Colonic mucosa (tissue), 4 donors: ENCODE results near the gene TBATA. TPM values are rescaled to one million over a fixed set of nuclear protein-coding genes. Genes with fewer than 3 reads are reported as not detected.

Experiments
- DNase-seq: peaks from one replicate; pipeline ENCODE4 v3.0.0-alpha.2; 2020
- H3K27ac ChIP-seq: fragments of 200-600 bp; one replicate; pipeline ENCODE4 v1.8.0; 2021
- H3K27me3 ChIP-seq: fragments of 200-600 bp; one replicate; pipeline ENCODE4 v1.8.0; 2021
- H3K36me3 ChIP-seq: fragments of 200-600 bp; one replicate; pipeline ENCODE4 v1.8.0; 2021
- H3K4me1 ChIP-seq: fragments of 200-600 bp; one replicate; pipeline ENCODE4 v1.8.0; 2021; ENCODE audit warnings: mild to moderate bottlenecking
- H3K4me3 ChIP-seq: fragments of 200-600 bp; one replicate; pipeline ENCODE4 v1.8.0; 2021
- H3K9ac ChIP-seq, 2 donors: one replicate each; pipeline ENCODE4 v1.7.0; 2013; ENCODE audit warnings: control low read depth in 2 of 2, low read depth in 2 of 2, low read length in 2 of 2
- H3K9me3 ChIP-seq: fragments of 200-600 bp; one replicate; pipeline ENCODE4 v1.8.0; 2021
- CTCF ChIP-seq: fragments of 200-600 bp; IDR thresholded peaks from one replicate; pipeline ENCODE4 v1.8.0; 2022; ENCODE audit warnings: antibody characterized with exemption, mild to moderate bottlenecking
- intact Hi-C: fragments of 100-400 bp; cut with DNase I; formaldehyde crosslinking; loops from one replicate; pipeline ENCODE4 v1.14.1; 2022
- total RNA-seq, 2 donors: library from RNA; stranded (reverse); fragmentation: NEBNext Ultra II Directional in 1 of 2; extraction: Animal tissue kit (Norgen Biotek cat#: 25700) in 1 of 2; gene quantifications; one replicate each; pipeline ENCODE4 v1.2.1, GENCODE V29; 2021
- donor health status: healthy.
- donor health status: DM: no; HTN: no; CAD: no.
- donor health status: DM: no; HTN: no; CAD: no.

TBATA gene
- total RNA-seq: not detected

- no peak for TF ChIP-seq CTCF
- no peaks in the 10 kb centered on the region for H3K4me1 ChIP-seq
- intact Hi-C loops: no loop called here
- no peaks in the 10 kb centered on the region for H3K9me3 ChIP-seq
- H3K27me3 ChIP-seq: no peaks in the 10 kb centered on the region
- no peak within 1 kb of the TSS for H3K9ac ChIP-seq
- H3K27ac ChIP-seq: no peak within 1 kb of the TSS
- no peak for DNase-seq
- no peaks in the 10 kb centered on the region for H3K36me3 ChIP-seq
- H3K4me3 ChIP-seq: no peak within 1 kb of the TSS
These were observed at the start of gene TBATA for GRCh38 chr10:70785190-70785589. TSS of gene TBATA (minus strand) at chr10:70785377. CDS start at chr10:70783379, 1,998 bp downstream.

GRCh38 chr10:70834441-70835151, 49.4 kb upstream of the TBATA start:
- H3K36me3 ChIP-seq: no peaks in the 10 kb centered on the region
- H3K4me1 ChIP-seq: peaks cover 12% of the 10 kb centered on the region
- no peak for DNase-seq
- intact Hi-C loops: no loop called here
- no peaks in the 10 kb centered on the region for H3K27me3 ChIP-seq
- TF ChIP-seq CTCF: no peak
- no peak overlapping the region for H3K27ac ChIP-seq
- H3K4me3 ChIP-seq: no peak overlapping the region
- H3K9ac ChIP-seq: no peak overlapping the region
- no peaks in the 10 kb centered on the region for H3K9me3 ChIP-seq

- Histone ChIP-seq H3K9ac (no peak overlapping the region), H3K9me3 (no peaks in the 10 kb centered on the region), H3K4me1 (peaks cover 12% of the 10 kb centered on the region), H3K27ac (no peak overlapping the region), H3K27me3 (no peaks in the 10 kb centered on the region), H3K36me3 (no peaks in the 10 kb centered on the region), H3K4me3 (no peak overlapping the region)
- TF ChIP-seq CTCF: no peak
- DNase-seq: no peak
- intact Hi-C loops: no loop called here
These were observed 48.8 kb upstream of the TBATA start for GRCh38 chr10:70834021-70834420.

- Histone ChIP-seq H3K9ac (no peak overlapping the region), H3K4me1 (peaks cover 12% of the 10 kb centered on the region), H3K27me3 (no peaks in the 10 kb centered on the region), H3K27ac (peak overlapping the region; percentile 18), H3K9me3 (no peaks in the 10 kb centered on the region), H3K4me3 (no peak overlapping the region), H3K36me3 (no peaks in the 10 kb centered on the region)
- DNase-seq: no peak
- intact Hi-C loops: no loop called here
- TF ChIP-seq CTCF: no peak
These were observed 48.4 kb upstream of the TBATA start for GRCh38 chr10:70833601-70834000.

- no peak for TF ChIP-seq CTCF
- no peak overlapping the region for H3K27ac ChIP-seq
- DNase-seq: no peak
- H3K27me3 ChIP-seq: no peaks in the 10 kb centered on the region
- H3K4me3 ChIP-seq: no peak overlapping the region
- intact Hi-C loops: no loop called here
- H3K36me3 ChIP-seq: no peaks in the 10 kb centered on the region
- peaks cover 12% of the 10 kb centered on the region for H3K4me1 ChIP-seq
- H3K9me3 ChIP-seq: no peaks in the 10 kb centered on the region
- H3K9ac ChIP-seq: no peak overlapping the region
These were observed 47.8 kb upstream of the TBATA start for GRCh38 chr10:70832852-70833528.
